ENCODE data around the gene LGALS4.
"Not testable (repeated sequence)": the region's sequence is repeated elsewhere in the genome, so short reads cannot be mapped to it uniquely, and the experiment has no call there.

The LGALS4 gene

DNA sequence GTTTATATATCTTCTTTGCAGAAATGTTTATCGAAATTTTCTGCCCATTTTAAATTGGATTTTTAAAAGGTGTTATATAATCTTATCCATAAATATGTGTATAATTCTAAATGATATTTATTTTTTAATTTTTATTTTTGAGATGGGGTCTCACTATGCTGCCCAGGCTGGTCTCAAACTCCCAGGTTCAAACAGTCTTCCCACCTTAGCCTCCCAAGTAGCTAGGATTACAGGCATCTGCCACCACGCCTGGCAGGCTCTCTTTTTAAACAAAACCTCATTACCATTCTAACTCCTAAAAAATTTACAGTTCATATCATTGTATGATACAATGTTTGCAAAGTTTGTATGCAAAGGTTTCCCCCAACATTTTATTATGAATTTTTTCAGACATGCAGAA is 16.6 kb downstream of the LGALS4 start:
- no peak for DNase-seq (ENCODE audit: low read depth in 2 of 2)

DNA sequence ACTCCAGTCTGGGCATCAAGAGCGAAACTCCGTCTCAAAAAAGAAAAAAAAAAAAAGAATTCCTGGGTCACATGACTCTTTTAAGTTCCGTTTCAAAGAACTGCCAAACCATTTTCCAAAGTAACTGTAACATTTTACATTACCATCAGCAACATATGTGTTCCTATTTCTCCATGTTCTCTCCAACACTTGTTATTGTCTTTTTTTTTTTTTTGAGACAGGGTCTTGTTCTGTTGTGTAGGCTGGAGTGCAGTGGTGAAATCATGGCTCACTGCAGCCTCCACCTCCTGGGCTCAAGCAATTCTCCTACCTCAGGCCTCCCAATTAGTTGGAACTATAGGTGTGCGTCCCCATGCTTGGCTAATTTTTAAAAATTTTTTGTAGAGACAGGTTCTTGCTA is 17.2 kb downstream of the LGALS4 start:
- no peak for DNase-seq (ENCODE audit: low read depth in 2 of 2)

DNA sequence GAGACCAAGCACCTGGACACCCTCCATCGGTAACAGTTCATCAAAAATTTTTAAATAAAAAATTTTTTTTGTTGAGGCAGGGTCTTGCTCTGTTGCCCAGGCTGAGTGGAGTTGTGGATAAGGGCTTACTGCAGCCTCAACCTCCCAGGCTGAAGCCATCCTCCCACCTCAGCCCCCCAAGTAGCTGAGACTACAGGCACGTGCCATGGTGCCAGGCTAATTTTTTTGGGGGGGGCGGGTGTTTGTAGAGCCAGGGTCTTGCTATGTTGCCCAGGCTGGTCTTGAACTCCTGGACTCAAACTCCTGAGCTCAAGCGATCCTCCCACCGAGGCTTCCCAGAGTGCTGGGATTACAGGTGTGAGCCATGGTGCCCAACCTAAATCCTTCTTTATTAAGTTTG is 19.1 kb downstream of the LGALS4 start:
- DNase-seq (ENCODE audit: low read depth in 2 of 2), result no peak

DNA sequence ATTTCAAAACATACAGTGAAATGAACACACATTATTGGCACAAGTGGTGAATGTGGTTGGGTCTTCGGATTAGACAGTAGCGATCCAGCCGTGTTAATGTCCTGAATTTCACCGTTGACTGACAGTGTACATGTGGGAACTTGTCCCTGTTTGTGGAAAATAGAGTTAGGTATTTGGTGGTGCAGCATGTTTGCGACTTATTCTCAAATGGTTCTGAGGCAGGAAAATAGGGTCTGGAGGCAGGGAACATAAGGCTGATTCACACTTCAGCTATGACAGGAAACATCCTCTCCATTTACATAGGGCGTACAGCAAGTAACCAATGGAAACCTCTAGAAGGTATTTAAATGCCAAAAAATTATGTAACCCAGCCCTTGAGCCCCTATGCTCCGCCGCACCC is 19.6 kb downstream of the LGALS4 start:
- DNase-seq (ENCODE audit: low read depth in 2 of 2), result no peak

DNA sequence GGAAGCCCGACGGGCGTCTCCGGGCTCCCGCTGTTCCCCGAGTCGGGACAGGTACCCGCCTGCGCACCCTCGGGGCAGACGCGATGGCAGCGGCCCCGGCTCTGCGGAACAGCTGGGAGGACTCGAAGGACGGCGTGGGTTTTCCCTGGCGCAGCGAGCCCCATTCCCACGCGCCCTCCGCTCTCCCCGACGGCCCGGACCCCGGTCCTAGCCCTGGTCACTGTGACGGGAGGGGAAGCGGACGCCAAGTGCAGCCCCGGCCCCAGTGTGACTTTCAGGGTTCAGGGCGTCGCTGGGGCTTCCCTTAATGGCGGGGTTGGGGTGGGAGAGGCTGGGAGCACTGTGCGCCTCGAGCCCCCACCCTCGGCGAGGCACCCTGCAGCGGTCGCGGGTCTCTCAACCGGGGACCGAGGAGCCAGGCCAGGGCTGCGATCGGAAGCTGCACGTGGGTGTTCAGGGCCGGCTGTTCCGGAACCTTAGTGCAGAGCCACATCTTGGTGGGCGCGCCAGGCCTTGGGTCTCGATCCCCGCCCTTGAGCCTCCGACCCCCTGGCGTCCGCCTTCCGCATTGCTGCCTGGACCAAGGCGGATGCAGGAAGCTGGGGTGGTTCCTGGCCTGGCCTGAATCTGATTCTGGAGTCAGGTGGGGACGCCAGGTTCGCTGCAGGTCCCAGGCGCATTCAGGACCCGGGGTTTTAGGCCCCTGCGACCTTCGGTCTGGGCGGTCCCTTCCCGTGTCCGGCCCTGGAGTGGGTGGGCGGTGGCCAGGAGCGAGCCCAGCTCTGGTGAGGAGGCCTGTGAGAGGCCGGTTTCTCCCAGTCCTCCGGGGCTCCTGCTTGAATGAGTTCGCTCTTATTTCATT is 20.3 kb downstream of the LGALS4 start:
- peak; percentile 15 to 30 for DNase-seq (ENCODE audit: low read depth in 2 of 2)

DNA sequence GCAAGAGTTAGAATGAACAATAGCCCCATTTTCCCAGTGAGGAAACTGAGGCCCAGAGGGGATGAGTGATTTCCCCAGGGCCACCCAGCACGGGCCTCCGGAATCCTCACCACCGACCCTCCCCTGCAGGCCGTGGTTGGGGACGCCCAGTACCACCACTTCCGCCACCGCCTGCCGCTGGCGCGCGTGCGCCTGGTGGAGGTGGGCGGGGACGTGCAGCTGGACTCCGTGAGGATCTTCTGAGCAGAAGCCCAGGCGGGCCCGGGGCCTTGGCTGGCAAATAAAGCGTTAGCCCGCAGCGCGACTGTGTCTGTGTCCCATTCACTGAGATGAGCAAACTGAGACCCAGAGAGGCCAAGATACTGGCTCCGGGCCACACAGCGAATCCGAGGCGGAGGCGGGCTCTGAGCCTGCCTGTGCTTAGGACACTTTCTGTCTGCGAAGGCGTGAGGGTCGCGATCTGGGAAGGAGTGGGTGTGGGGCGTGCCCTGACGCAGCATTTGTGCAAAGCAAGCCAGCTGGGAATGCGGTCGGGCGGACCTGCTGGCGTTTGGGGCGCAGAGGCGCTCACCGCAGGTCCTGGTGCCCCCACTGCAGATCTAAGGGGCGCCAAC is 21.2 kb downstream of the LGALS4 start:
- not testable (repeated sequence) for DNase-seq (ENCODE audit: low read depth in 2 of 2)

DNA sequence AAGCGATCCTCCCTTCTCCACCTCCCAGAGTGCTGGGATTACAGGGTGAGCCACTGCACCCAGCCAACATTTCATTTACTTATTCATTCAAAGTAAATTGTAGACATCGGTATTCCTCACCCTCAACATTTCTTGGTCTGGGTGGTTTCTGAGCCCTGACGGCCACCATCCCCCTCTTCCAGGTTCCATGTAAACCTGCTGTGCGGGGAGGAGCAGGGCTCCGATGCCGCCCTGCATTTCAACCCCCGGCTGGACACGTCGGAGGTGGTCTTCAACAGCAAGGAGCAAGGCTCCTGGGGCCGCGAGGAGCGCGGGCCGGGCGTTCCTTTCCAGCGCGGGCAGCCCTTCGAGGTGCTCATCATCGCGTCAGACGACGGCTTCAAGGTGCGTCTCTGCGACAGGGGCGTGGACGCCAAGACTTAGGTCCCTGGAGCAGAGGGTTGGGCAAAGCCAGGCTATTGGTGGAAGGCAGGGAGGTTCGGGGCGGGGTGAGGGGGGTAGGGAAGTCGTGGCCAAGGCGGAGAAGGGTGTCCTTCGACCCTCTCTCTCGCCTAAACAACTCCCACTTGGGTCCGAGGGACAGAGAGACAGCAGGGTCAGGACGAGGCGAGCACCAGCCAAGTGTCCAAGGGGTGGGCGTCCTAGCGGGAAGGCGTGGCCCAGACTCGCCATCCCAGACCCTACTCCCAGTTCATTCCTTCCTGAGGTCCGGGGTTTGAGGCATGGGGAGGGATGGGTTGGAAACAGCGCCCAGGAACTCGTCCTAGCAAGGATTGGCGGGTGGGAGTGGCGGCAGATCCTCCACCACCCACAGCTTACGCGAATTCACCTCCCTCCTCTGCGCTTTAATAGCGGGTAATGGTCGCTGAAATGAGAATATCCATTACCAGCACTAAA is 22.0 kb downstream of the LGALS4 start:
- DNase-seq (ENCODE audit: low read depth in 2 of 2), result not testable (repeated sequence)

DNA sequence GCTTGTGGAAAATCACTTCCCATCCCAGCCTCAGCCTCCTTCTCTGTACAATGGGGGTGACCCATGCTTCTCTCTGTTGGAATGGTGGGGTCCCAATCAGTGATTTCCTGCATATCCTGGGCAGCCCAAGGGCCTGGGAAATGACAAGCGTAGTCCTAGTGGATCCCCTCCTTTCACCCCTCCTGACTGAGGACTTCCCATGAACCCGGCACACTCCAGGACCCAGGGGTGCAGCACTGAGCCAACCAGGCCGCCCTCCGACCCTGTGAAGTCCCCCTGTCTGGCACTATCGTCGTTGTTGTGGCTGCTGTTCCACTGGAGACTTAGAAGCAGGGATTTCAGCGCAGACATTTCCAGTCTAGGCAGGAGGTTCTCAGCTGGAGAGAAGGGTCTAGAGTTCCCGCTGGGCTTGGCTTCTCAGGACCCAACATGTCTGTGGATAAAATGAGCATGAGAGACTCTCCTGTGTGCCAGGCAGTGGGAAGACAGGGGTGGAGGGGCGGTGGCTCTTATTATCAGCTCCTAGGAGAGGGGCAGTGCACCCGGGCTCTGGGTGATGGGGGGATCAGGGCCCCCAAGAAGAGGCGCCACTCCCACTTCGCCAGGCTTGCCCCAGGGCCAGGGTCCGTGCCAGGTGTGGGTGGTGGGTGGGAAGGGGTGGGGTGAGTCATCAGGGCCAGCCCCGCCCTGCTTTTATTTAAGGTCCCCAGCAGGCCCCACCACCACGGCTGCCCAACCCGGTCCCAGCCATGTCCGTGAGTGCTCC is 24.1 kb downstream of the LGALS4 start, which contains the start of gene LGALS7B:
LGALS7B (plus strand) TSS at position 723 of the 766 bp plus-strand sequence; CDS start at position 750, 27 bp downstream.
- DNase-seq (ENCODE audit: low read depth in 2 of 2), result no peak

DNA sequence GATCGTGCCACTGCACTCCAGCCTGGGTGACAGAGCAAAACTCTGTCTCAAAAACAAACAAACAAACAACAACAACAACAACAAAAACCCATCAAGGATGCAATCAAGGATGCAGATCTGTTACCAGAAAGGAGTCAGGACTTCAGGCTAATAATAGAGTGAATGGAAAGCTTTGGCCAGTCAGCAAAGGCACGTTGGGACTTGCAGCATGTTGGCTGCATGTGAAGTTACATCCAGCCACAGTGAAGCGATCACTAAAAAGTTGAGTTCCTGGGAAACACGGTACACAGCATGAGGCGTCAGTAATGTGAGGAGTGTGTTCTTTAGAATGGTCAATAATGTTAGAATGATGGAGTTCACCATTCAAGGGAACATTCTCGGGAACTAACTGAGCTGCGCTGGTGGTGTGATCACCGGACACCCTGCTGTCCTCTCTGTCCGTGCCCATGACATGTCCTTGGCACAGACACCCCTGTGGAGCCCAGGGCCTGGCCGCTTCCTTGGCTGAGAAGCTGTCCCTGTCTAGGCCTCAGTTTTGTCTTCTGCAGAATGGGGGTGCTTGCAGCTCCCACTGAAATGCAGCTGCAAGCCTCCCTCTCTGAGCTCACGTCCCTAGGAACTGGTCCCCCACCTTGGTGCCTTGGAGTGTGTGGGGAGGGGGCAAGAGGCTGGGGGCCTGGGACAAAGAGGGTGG is 26.0 kb downstream of the LGALS4 start:
- no peak for DNase-seq (ENCODE audit: low read depth in 2 of 2)

DNA sequence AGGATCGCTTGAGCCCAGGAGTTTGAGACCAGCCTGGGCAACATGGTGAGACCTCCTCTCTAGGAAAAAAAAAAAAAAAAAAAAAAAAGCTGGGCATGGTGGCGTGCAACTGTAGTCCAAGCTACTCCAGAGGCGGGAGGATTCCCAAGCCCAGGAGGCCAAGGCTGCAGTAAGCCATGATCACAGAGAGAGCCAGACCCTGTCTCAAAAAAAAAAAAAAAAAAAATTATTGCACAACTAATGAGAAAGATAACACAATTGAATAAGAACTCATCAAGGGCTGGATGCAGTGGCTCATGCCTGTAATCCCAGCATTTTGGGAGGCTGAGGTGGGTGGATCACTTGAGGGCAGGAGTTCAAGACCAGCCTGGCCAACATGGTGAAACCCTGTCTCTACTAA is 26.7 kb downstream of the LGALS4 start:
- not testable (repeated sequence) for DNase-seq (ENCODE audit: low read depth in 2 of 2)

DNA sequence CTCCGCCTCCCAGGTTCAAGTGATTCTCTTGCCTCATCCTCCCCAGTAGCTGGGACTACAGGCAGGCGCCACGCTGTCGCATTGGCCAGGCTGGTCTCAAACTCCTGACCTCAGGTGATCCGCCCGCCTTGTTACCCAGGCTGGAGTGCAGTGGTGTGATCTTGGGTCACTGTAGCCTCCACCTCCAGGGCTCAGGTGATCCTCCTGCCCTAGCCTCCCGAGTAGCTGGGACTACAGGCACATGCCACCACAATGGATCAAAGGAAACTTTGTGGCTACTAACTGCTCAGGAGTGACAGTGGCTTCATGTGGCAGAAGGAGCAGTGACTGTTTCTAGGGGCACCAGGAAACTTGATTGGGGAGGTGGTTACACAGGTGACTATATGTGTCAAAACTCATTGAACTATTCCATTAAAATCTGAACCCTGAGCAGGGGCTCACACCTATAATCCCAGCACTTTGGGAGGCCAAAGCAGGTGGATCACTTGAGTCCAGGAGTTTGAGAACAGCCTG is 27.5 kb downstream of the LGALS4 start:
- DNase-seq (ENCODE audit: low read depth in 2 of 2), result no peak

DNA sequence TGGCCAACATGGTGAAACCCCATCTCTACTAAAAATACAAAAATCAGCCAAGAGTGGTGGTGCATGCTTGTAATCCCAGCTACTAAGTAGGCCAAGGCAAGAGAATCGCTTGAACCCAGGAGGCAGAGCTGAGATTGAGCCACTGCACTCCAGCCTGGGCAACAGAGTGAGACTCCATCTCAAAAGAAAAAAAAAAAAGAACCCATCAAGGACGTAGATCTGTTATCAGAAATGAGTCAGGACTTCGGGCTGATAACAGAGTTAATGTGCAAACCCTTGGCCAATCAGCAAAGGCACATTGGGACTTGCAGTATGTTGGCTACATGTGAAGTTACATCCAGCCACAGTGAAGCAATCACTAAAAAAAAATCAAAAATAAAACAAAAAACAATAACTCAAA is 28.5 kb downstream of the LGALS4 start:
- DNase-seq (ENCODE audit: low read depth in 2 of 2), result no peak

DNA sequence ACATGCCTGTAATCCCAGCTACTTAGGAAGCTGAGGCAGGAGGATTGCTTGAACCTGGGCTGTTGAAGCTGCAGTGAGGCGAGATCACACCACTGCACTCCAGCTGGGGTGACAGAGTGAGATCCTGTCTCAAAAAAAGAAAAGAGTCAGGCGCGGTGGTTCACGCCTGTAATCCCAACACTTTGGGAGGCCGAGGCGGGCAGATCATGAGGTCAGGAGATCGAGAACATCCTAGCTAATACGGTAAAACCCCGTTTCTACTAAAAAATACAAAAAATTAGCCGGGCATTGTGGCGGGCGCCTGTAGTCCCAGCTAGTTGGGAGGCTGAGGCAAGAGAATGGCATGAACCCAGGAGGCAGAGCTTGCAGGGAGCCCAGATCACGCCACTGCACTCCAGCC is 30.5 kb downstream of the LGALS4 start:
- not testable (repeated sequence) for DNase-seq (ENCODE audit: low read depth in 2 of 2)

DNA sequence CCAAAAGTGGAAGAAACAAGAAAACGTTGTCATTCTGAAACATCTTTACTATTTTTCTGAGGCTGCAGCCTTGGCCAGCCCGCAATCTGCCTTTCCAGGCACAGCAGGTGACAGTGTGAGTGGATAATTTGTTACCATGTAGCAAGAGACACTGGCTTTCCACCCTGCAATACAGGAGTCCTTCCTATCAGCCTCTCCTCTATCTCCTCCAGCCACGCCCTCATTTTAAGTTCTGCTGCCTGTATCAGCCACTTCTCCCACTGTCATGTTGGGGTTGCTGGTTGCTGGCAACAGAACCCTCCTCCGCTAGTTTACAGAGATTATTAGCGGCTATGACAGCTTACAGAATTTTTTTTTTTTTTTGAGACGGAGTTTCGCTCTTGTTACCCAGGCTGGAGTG is 31.7 kb downstream of the LGALS4 start:
- no peak for DNase-seq (ENCODE audit: low read depth in 2 of 2)

DNA sequence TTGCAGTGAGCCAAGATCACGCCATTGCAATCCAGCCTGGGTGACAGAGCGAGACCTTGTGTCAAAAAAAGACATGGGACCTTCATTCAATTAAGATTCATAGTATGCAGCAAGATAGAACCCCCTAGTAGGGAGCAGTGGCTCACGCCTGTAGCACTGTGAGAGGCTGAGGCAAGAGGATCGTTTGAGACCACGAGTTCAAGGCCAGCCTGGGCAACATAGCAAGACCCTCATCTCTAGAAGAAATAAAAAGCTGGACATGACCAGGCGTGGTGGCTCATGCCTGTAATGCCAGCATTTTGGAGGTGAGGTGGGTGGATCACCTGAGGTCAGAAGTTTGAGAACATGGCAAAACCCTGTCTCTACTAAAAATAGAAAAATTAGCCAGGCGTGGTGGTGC is 32.3 kb downstream of the LGALS4 start:
- DNase-seq (ENCODE audit: low read depth in 2 of 2), result no peak

DNA sequence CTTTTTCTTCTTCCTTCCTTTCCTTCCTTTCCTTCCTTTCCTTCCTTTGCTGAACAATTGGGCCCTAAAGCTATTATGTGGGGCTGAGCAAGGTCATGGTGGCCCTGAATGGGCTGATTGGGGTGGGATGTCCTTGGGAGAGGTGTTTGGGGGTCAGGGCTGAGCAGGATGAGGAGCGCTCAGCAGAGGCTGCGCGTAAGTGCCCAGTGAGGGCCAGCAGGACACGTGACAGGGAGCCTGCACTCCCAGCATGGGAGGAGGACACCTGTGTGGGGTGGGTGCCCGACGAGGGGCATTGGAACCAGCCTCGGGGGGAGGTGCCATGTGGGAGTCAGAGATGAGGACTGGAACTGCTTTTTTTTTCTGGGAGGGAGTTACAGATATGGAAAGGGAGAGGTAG is 34.0 kb downstream of the LGALS4 start:
- no peak for DNase-seq (ENCODE audit: low read depth in 2 of 2)

DNA sequence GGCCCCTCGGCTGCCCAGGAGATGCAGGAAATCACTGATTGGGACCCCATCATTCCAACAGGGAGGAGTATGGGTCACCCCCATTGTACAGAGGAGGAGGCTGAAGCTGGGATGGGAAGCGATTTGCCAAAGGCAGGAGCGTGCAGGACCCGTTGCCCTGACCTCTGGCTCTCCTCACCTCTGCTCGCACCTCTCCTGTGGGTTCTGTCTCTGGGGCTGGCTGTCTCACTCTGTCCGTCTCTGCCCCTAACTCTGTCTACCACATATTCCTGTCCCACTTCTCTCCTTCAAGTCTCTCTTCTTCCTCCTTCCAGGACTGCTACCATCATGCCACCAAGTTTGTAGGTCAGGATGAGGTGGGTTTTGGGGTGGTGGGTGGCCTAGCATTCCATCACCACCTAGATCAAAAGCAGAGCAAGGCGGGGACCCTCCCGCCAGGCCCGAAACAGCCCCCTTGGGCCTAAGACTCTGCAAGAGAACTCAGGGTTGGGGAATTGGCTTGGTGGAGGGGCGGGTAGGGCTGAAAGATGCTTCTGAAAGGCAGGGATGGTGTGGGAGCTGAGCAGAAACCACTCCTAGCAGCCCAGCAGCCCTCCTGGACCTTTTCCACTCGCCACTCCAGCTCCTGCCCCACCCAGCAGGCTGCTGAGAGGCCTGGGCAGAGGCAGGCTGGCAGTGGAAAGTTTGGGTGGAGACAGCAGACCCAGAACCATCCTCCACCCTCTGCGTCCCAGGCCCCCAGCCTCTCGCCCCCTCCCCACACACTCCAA is 38.4 kb downstream of the LGALS4 start:
- DNase-seq (ENCODE audit: low read depth in 2 of 2), result no peak

DNA sequence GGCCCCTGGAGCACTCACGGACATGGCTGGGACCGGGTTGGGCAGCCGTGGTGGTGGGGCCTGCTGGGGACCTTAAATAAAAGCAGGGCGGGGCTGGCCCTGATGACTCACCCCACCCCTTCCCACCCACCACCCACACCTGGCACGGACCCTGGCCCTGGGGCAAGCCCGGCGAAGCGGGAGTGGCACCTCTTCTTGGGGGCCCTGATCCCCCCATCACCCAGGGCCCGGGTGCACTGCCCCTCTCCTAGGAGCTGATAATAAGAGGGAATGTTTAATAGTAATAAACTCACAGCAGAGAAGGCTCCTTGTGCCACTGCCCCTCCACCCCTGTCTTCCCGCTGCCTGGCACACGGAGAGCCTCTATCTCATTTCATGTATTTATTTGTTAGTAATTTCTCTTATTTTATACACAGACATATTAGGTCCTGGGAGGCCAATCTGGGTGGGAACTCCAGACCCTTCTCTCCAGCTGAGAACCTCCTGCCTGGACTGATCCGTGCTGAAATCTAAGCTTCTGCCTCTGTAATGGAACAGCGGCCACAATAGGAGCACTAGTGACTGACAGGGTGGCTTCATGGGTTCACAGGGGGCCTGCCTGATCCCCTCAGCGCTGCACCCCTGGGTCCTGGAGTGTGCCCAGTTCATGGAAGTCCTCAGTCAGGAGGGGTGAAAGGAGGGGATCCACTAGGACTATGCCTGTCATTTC is 39.1 kb downstream of the LGALS4 start, which contains the start of gene LGALS7:
LGALS7 (minus strand) TSS at position 49 of the 709 bp plus-strand sequence; CDS start at position 24, 25 bp downstream.
- DNase-seq (ENCODE audit: low read depth in 2 of 2), result no peak

DNA sequence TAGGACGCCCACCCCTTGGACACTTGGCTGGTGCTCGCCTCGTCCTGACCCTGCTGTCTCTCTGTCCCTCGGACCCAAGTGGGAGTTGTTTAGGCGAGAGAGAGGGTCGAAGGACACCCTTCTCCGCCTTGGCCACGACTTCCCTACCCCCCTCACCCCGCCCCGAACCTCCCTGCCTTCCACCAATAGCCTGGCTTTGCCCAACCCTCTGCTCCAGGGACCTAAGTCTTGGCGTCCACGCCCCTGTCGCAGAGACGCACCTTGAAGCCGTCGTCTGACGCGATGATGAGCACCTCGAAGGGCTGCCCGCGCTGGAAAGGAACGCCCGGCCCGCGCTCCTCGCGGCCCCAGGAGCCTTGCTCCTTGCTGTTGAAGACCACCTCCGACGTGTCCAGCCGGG is 41.2 kb downstream of the LGALS4 start:
- DNase-seq (ENCODE audit: low read depth in 2 of 2), result not testable (repeated sequence)
